ENCODE measurements around the gene PBX1. TPM values are rescaled to one million over a fixed set of nuclear protein-coding genes. Genes with fewer than 3 reads are reported as not detected.

The PBX1 gene
- total and polyA plus RNA-seq, 2 donors (not counting 3 experiments of a cell fraction or from before 2014, with no cell fraction given), result 10.7 to 24.1 TPM

DNA sequence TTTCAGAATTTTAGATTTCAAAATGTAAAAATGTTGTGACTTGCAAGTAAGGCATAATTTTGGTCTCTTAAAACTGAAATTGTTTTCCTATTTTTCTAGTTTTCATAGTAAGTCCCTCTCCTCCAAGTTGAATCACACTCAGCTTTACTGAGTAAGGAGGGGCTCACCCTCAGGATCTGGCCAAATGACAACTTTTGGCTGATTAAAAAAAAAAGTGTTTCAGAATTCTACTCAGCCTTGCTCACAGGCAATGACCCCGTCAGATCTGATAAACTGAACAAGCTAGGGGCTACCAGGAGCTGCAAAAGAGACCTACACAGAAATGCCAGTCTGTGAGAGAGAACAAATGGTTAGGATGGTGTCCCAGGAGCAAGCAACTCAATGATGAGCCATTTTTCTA is 159.8 kb downstream of the PBX1 start:
- no peak overlapping the region for H3K4me3 ChIP-seq (replicated peaks in 1 of 3; ENCODE audit: insufficient read depth in 1 of 3, low read depth in 1 of 3, low read length in 3 of 3)
- H3K9me1 ChIP-seq (replicated peaks; ENCODE audit: control insufficient read depth, extremely low read depth, insufficient read depth, low read length), result no peaks in the 10 kb centered on the region
- BruUV-seq (replicated peaks), result no TSS peak
- no peak overlapping the region for H3K9ac ChIP-seq (replicated peaks; ENCODE audit: extremely low read depth, insufficient read depth, low read length)
- DNase-seq (ENCODE audit: low read depth, low spot score) (no peak), FAIRE-seq (no peak)
- no peak overlapping the region for H3K4me2 ChIP-seq (ENCODE audit: insufficient read depth, low read length)
- H3K27me3 ChIP-seq (ENCODE audit: control insufficient read depth in 2 of 2, insufficient read depth in 2 of 2, low read length in 2 of 2), result no peaks in the 10 kb centered on the region
- POLR2A ChIA-PET, result interaction anchor here (1.1 kb wide), 1 partner anchor 20 kb away, joined by 3 read pairs; no protein-coding TSS in a partner anchor
- no peaks in the 10 kb centered on the region for H3K36me3 ChIP-seq (ENCODE audit: control insufficient read depth in 2 of 2, extremely low read depth in 1 of 2, insufficient read depth in 2 of 2, low read length in 2 of 2)
- no peaks in the 10 kb centered on the region for H3K9me3 ChIP-seq (replicated peaks; ENCODE audit: control insufficient read depth, insufficient read depth, low read length)
- TF ChIP-seq MYC (IDR thresholded peaks at IDR 0.05; ENCODE audit: low read depth, low read length) (no peak), POLR2AphosphoS5 (IDR thresholded peaks at IDR 0.05; ENCODE audit: insufficient read depth, low read depth, low read length) (no peak)
- TF ChIP-seq, protein P1, sequence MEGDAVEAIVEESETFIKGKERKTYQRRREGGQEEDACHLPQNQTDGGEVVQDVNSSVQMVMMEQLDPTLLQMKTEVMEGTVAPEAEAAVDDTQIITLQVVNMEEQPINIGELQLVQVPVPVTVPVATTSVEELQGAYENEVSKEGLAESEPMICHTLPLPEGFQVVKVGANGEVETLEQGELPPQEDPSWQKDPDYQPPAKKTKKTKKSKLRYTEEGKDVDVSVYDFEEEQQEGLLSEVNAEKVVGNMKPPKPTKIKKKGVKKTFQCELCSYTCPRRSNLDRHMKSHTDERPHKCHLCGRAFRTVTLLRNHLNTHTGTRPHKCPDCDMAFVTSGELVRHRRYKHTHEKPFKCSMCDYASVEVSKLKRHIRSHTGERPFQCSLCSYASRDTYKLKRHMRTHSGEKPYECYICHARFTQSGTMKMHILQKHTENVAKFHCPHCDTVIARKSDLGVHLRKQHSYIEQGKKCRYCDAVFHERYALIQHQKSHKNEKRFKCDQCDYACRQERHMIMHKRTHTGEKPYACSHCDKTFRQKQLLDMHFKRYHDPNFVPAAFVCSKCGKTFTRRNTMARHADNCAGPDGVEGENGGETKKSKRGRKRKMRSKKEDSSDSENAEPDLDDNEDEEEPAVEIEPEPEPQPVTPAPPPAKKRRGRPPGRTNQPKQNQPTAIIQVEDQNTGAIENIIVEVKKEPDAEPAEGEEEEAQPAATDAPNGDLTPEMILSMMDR (IDR thresholded peaks at IDR 0.05; ENCODE audit: extremely low read depth in 1 of 2, insufficient read depth in 1 of 2, low read depth in 1 of 2, low read length in 2 of 2), result no peak
- no peaks in the 10 kb centered on the region for H3K79me2 ChIP-seq (ENCODE audit: control insufficient read depth, insufficient read depth, low read length)
- intact Hi-C loops (cut with micrococcal nuclease), result no loop called here
- H4K20me1 ChIP-seq (replicated peaks; ENCODE audit: control insufficient read depth, extremely low read depth, insufficient read depth, low read length), result no peaks in the 10 kb centered on the region
- peaks cover 15% of the 10 kb centered on the region for H3K4me1 ChIP-seq (ENCODE audit: control insufficient read depth, extremely low read depth, insufficient read depth, low read length)
- CTCF ChIA-PET, result no interaction called here
- no peak overlapping the region for H2AFZ ChIP-seq (ENCODE audit: low read depth, low read length)
- dilution Hi-C loops (cut with MboI; ENCODE audit: extremely low pct_ligation_motif_present, low sequenced_read_pairs), result no loop called here
- H3K27ac ChIP-seq (ENCODE audit: insufficient read depth, low read depth, low read length), result no peak overlapping the region

DNA sequence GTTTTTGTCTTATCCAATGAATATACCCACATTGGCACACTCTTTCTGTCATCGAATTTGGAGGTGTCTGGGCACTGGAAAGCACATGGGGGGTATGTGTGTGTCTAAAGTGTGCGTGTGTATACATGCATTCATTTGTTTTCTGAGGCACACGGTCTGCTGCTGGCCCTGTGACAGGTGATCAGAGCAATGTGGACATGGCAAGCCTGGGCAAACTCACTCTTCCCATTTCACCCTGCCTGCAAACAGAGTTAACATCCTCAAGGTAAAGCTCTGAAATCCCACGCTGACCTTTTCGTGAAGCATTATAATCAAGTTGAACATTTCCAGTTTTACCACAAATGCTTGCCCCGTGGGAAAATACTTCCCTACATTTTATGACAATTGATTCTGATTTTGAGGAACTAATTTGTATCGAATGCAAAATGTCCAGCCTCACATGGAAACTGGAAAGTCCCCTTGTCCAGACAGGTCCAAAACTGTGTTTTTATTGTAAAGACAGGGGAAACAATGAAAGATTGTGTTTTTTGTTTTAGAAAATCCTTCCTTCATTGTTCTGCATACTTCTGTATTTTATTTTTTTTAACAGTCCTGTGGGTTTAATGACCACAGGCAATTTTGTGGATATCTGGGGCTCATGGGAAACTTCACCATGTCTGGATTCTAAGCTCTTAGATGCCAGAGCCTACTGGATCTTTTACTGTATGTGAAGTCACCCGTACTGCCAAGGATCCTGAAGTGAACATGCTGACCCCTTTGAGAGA is 160.9 kb downstream of the PBX1 start:
- FAIRE-seq, result no peak
- H3K9ac ChIP-seq (replicated peaks; ENCODE audit: extremely low read depth, insufficient read depth, low read length), result no peak overlapping the region
- no peak overlapping the region for H2AFZ ChIP-seq (ENCODE audit: low read depth, low read length)
- H3K4me3 ChIP-seq (replicated peaks in 1 of 3; ENCODE audit: insufficient read depth in 1 of 3, low read depth in 1 of 3, low read length in 3 of 3), result no peak overlapping the region
- no peaks in the 10 kb centered on the region for H4K20me1 ChIP-seq (replicated peaks; ENCODE audit: control insufficient read depth, extremely low read depth, insufficient read depth, low read length)
- POLR2A ChIA-PET, result interaction anchor here (1.1 kb wide), 1 partner anchor 19 kb away, joined by 3 read pairs; no protein-coding TSS in a partner anchor
- H3K36me3 ChIP-seq (ENCODE audit: control insufficient read depth in 2 of 2, extremely low read depth in 1 of 2, insufficient read depth in 2 of 2, low read length in 2 of 2), result no peaks in the 10 kb centered on the region
- peaks cover 15% of the 10 kb centered on the region for H3K4me1 ChIP-seq (ENCODE audit: control insufficient read depth, extremely low read depth, insufficient read depth, low read length)
- H3K9me3 ChIP-seq (replicated peaks; ENCODE audit: control insufficient read depth, insufficient read depth, low read length), result no peaks in the 10 kb centered on the region
- BruUV-seq (replicated peaks), result no TSS peak
- CTCF ChIA-PET, result no interaction called here
- H3K79me2 ChIP-seq (ENCODE audit: control insufficient read depth, insufficient read depth, low read length), result no peaks in the 10 kb centered on the region
- no peak overlapping the region for H3K4me2 ChIP-seq (ENCODE audit: insufficient read depth, low read length)
- intact Hi-C loops (cut with micrococcal nuclease) (no loop called here), dilution Hi-C loops (cut with MboI; ENCODE audit: extremely low pct_ligation_motif_present, low sequenced_read_pairs) (no loop called here)
- H3K27me3 ChIP-seq (ENCODE audit: control insufficient read depth in 2 of 2, insufficient read depth in 2 of 2, low read length in 2 of 2), result no peaks in the 10 kb centered on the region
- H3K9me1 ChIP-seq (replicated peaks; ENCODE audit: control insufficient read depth, extremely low read depth, insufficient read depth, low read length), result no peaks in the 10 kb centered on the region
- peak; percentile 24 for DNase-seq (ENCODE audit: low read depth, low spot score)
- TF ChIP-seq, protein P1 (IDR thresholded peaks at IDR 0.05; ENCODE audit: extremely low read depth in 1 of 2, insufficient read depth in 1 of 2, low read depth in 1 of 2, low read length in 2 of 2), result no peak
- TF ChIP-seq EZH2 (IDR thresholded peaks at IDR 0.05; ENCODE audit: borderline replicate concordance, low read depth, low read length, severe bottlenecking) (no peak), GATA2 (IDR thresholded peaks at IDR 0.05; ENCODE audit: insufficient read depth, insufficient read length, low read depth, low read length) (no peak), POLR2A (IDR thresholded peaks at IDR 0.05; ENCODE audit: low read depth, low read length) (no peak), MYC (IDR thresholded peaks at IDR 0.05; ENCODE audit: low read depth, low read length) (no peak), FOS (IDR thresholded peaks at IDR 0.05; ENCODE audit: borderline replicate concordance, insufficient read depth, low read length) (no peak), JUN (IDR thresholded peaks at IDR 0.05; ENCODE audit: borderline replicate concordance, insufficient read depth, insufficient read length, low read depth) (no peak), POLR2AphosphoS5 (IDR thresholded peaks at IDR 0.05; ENCODE audit: insufficient read depth, low read depth, low read length) (no peak)
- TF ChIP-seq, protein P2, sequence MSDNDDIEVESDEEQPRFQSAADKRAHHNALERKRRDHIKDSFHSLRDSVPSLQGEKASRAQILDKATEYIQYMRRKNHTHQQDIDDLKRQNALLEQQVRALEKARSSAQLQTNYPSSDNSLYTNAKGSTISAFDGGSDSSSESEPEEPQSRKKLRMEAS (IDR thresholded peaks at IDR 0.05; ENCODE audit: insufficient read depth, insufficient read length), result no peak
- H3K27ac ChIP-seq (ENCODE audit: insufficient read depth, low read depth, low read length), result no peak overlapping the region
